Measurements from ENCODE around the gene AFAP1. TPM values are rescaled to one million over a fixed set of nuclear protein-coding genes. Genes with fewer than 3 reads are reported as not detected.

The AFAP1 gene
- total RNA-seq, 1 experiment from 2014 or later: 94.7 TPM

GRCh38 chr4:7735961-7736360 lies 203.7 kb downstream of the AFAP1 start:
- ChIA-PET CTCF (no interaction called here), POLR2A (no interaction called here)
- no peak overlapping the region for H3K4me3 ChIP-seq (ENCODE audit: low read depth in 2 of 2, low read length in 2 of 2)
- ATAC-seq: 0 out of 2 replicates have a peak, but pooled peaks have one; percentile 9
- in situ Hi-C loops (cut with HindIII; ENCODE audit: low pct_unique_long_range_greater_than_20kb, low sequenced_read_pairs) (no loop called here), intact Hi-C loops (cut with micrococcal nuclease; ENCODE audit: unreplicated experiment) (no loop called here)
- no peak for DNase-seq (ENCODE audit: low read depth, low spot score)
- H3K27me3 ChIP-seq (ENCODE audit: control insufficient read depth, insufficient read depth, low read length): no peaks in the 10 kb centered on the region
- no peaks in the 10 kb centered on the region for H3K4me1 ChIP-seq (ENCODE audit: control insufficient read depth, insufficient read depth, low read length)
- no TSS peak for BruUV-seq (replicated peaks)
- no peaks in the 10 kb centered on the region for H3K9me3 ChIP-seq (ENCODE audit: control insufficient read depth, insufficient read depth, low read depth, low read length)
- H3K27ac ChIP-seq (ENCODE audit: low read length): no peak overlapping the region
- H3K36me3 ChIP-seq (ENCODE audit: control insufficient read depth, insufficient read depth, low read length): no peaks in the 10 kb centered on the region
- TF ChIP-seq REST (IDR thresholded peaks at IDR 0.05; ENCODE audit: insufficient read depth in 1 of 2, low read depth in 2 of 2, low read length in 1 of 2) (no peak), POLR2AphosphoS5 (IDR thresholded peaks at IDR 0.05; ENCODE audit: low read depth, low read length) (no peak), TCF7L2 (IDR thresholded peaks at IDR 0.05; ENCODE audit: low read depth, low read length) (no peak), SIN3A (IDR thresholded peaks at IDR 0.05; ENCODE audit: borderline replicate concordance, insufficient read depth, low read depth, low read length) (no peak), CTCF (IDR thresholded peaks at IDR 0.05) (no peak)

- TF ChIP-seq POLR2AphosphoS5 (IDR thresholded peaks at IDR 0.05; ENCODE audit: low read depth, low read length) (no peak), SIN3A (IDR thresholded peaks at IDR 0.05; ENCODE audit: borderline replicate concordance, insufficient read depth, low read depth, low read length) (no peak), CTCF (IDR thresholded peaks at IDR 0.05) (no peak), REST (IDR thresholded peaks at IDR 0.05; ENCODE audit: insufficient read depth in 1 of 2, low read depth in 2 of 2, low read length in 1 of 2) (no peak), TCF7L2 (IDR thresholded peaks at IDR 0.05; ENCODE audit: low read depth, low read length) (no peak)
- H3K36me3 ChIP-seq (ENCODE audit: control insufficient read depth, insufficient read depth, low read length): no peaks in the 10 kb centered on the region
- no peaks in the 10 kb centered on the region for H3K27me3 ChIP-seq (ENCODE audit: control insufficient read depth, insufficient read depth, low read length)
- no peaks in the 10 kb centered on the region for H3K9me3 ChIP-seq (ENCODE audit: control insufficient read depth, insufficient read depth, low read depth, low read length)
- H3K4me1 ChIP-seq (ENCODE audit: control insufficient read depth, insufficient read depth, low read length): no peaks in the 10 kb centered on the region
- intact Hi-C loops (cut with micrococcal nuclease; ENCODE audit: unreplicated experiment) (no loop called here), in situ Hi-C loops (cut with HindIII; ENCODE audit: low pct_unique_long_range_greater_than_20kb, low sequenced_read_pairs) (no loop called here)
- H3K27ac ChIP-seq (ENCODE audit: low read length): no peak overlapping the region
- POLR2A ChIA-PET: no interaction called here
- H3K4me3 ChIP-seq (ENCODE audit: low read depth in 2 of 2, low read length in 2 of 2): no peak overlapping the region
- no TSS peak for BruUV-seq (replicated peaks)
- no peak for DNase-seq (ENCODE audit: low read depth, low spot score)
- CTCF ChIA-PET: no interaction called here
- no peak for ATAC-seq
These were observed 204.3 kb downstream of the AFAP1 start for GRCh38 chr4:7735395-7735794.
